Sigmoid colon (tissue), 7 donors: ENCODE measurements around the gene CIZ1. TPM values are rescaled to one million over a fixed set of nuclear protein-coding genes. Genes with fewer than 3 reads are reported as not detected.

ENCODE experiments used
- DNase-seq: peaks from one replicate; pipeline ENCODE4 v3.0.0-alpha.2; 2019
- H3K27ac ChIP-seq, 4 donors: fragments of 200-600 bp; sonication (generic); one replicate each; pipeline ENCODE4 v1.5.1; 2016 to 2019; ENCODE audit warnings: mild to moderate bottlenecking in 1 of 4
- H3K27me3 ChIP-seq, 3 donors: fragments of 200-600 bp; sonication (generic); one replicate each; pipeline ENCODE4 v1.5.1; 2019; ENCODE audit warnings: mild to moderate bottlenecking in 1 of 3
- H3K36me3 ChIP-seq, 4 donors: fragments of 200-600 bp; sonication (generic); one replicate each; pipeline ENCODE4 v1.5.1; 2016 to 2019
- H3K4me1 ChIP-seq, 4 donors: fragments of 200-600 bp; sonication (generic); one replicate each; pipeline ENCODE4 v1.5.1; 2017 to 2019
- H3K4me3 ChIP-seq, 4 donors: fragments of 200-600 bp; sonication (generic); one replicate each; pipeline ENCODE4 v1.5.1; 2017 to 2019; ENCODE audit warnings: mild to moderate bottlenecking in 2 of 4, moderate library complexity in 1 of 4
- H3K9me3 ChIP-seq, 4 donors: fragments of 200-600 bp in 3 of 4; sonication (generic) in 3 of 4; one replicate each; pipeline versions ENCODE4 v1.5.1 to v1.6.1; 2013 to 2019
- CTCF ChIP-seq, 4 experiments: fragments of 450-650 bp in 3 of 4; fragments of 200-600 bp in 1 of 4; IDR thresholded peaks; one replicate each; pipeline ENCODE4 v1.5.1; 2016 to 2019; ENCODE audit warnings: antibody characterized with exemption in 4 of 4, mild to moderate bottlenecking in 3 of 4, moderate library complexity in 2 of 4
- EP300 ChIP-seq, 4 donors: sonication (generic); formaldehyde crosslinking; IDR thresholded peaks; one replicate each; pipeline ENCODE4 v1.6.1; 2017; ENCODE audit warnings: antibody characterized with exemption in 4 of 4
- POLR2A ChIP-seq, 2 donors: fragments of 450-650 bp; IDR thresholded peaks; one replicate each; pipeline ENCODE4 v1.6.1; 2016; ENCODE audit warnings: antibody characterized with exemption in 2 of 2, mild to moderate bottlenecking in 2 of 2, moderate library complexity in 2 of 2
- POLR2AphosphoS5 ChIP-seq, 4 donors: sonication (generic); formaldehyde crosslinking; IDR thresholded peaks; one replicate each; pipeline ENCODE4 v1.6.1; 2017; ENCODE audit warnings: antibody characterized with exemption in 4 of 4
- WGBS, 2 donors: extraction: QIAGEN DNeasy Blood & Tissue Kit; methylation state at CpG; one replicate each; pipeline ENCODE4 v1.1.7; 2013; 5-methylcytosine and 5-hydroxymethylcytosine counted together
- intact Hi-C: fragments of 100-400 bp; cut with DNase I; formaldehyde crosslinking; loops from one replicate; pipeline ENCODE4 v1.15.1; 2023
- polyA plus RNA-seq, 3 donors: library from polyadenylated mRNA; stranded (reverse); fragments of 200-250 nt; gene quantifications; one replicate each; pipeline ENCODE4 v1.2.3, GENCODE V29; 2013
- total RNA-seq, 4 donors: library from RNA; depleted of rRNA; stranded (reverse); fragments of >200 nt; gene quantifications; one replicate each; pipeline ENCODE4 v1.1.0, GENCODE V29; 2016
- donor health status: healthy with polysubstance abuse.
- donor health status: Bipolar disorder and iron deficiency.
- donor health status: healthy.

Gene CIZ1
- total and polyA plus RNA-seq, 7 donors = 25.7 to 116 (median 60.2) TPM

- Histone ChIP-seq H3K4me3 (peak overlapping the region in 1 of 4 donors; percentile 96), H3K27me3 (no peaks in the 10 kb centered on the region), H3K9me3 (no peaks in the 10 kb centered on the region), H3K27ac (peak overlapping the region; percentile 87 to 96 (median 93)), H3K36me3 (peaks cover 0 to 15% (median 3%) of the 10 kb centered on the region in 4 donors), H3K4me1 (peaks cover 0 to 31% (median 22%) of the 10 kb centered on the region in 4 donors)
- TF ChIP-seq POLR2A (IDR thresholded peaks at IDR 0.05) = no peak
- no peak for TF ChIP-seq CTCF (IDR thresholded peaks at IDR 0.05)
- no peak for TF ChIP-seq POLR2AphosphoS5 (IDR thresholded peaks at IDR 0.05)
- TF ChIP-seq EP300 (IDR thresholded peaks at IDR 0.05) = no peak
- intact Hi-C loops = loop anchor here (5.0 kb wide), 2 partner anchors 66 to 84 kb away; partner anchors contain the start of genes GOLGA2, PTGES2 and SWI5
- no peak for DNase-seq
- WGBS, 2 donors = 86 to 87% methylated on average over 14 of the region's 14 CpGs
Measured at GRCh38 chr9:128193469-128194096, 2.2 kb upstream of the CIZ1 start.

GRCh38 chr9:128192601-128193371 is 1.4 kb upstream of the CIZ1 start:
- Histone ChIP-seq H3K27me3 (no peaks in the 10 kb centered on the region), H3K36me3 (peaks cover 0 to 21% (median 7%) of the 10 kb centered on the region in 4 donors), H3K9me3 (no peaks in the 10 kb centered on the region), H3K4me3 (peak overlapping the region; percentile 66 to 96 (median 90)), H3K27ac (peak overlapping the region; percentile 87 to 96 (median 93)), H3K4me1 (peaks cover 0 to 36% (median 22%) of the 10 kb centered on the region in 4 donors)
- intact Hi-C loops = loop anchor here (5.0 kb wide), 2 partner anchors 65 to 85 kb away; partner anchors contain the start of genes GOLGA2, PTGES2 and SWI5
- TF ChIP-seq POLR2AphosphoS5 (IDR thresholded peaks at IDR 0.05) (peak; percentile 36 to 91 (median 77)), CTCF (IDR thresholded peaks at IDR 0.05) (no peak), POLR2A (IDR thresholded peaks at IDR 0.05) (peak in 1 of 2 donors; percentile 52), EP300 (IDR thresholded peaks at IDR 0.05) (no peak)
- WGBS, 2 donors = 9 to 21% methylated on average over 56 of the region's 56 CpGs
- peak; percentile 93 for DNase-seq

GRCh38 chr9:128190516-128191405 is 611 bp downstream of the CIZ1 start:
- H3K27ac ChIP-seq = peak overlapping the region; percentile 87 to 96 (median 93)
- H3K9me3 ChIP-seq = no peaks in the 10 kb centered on the region
- intact Hi-C loops = loop anchor here (5.0 kb wide), 2 partner anchors 63 to 87 kb away; partner anchors contain the start of genes GOLGA2, PTGES2 and SWI5
- H3K27me3 ChIP-seq = no peaks in the 10 kb centered on the region
- peaks cover 0 to 36% (median 22%) of the 10 kb centered on the region in 4 donors for H3K4me1 ChIP-seq
- TF ChIP-seq POLR2A (IDR thresholded peaks at IDR 0.05) = no peak
- no peak for TF ChIP-seq EP300 (IDR thresholded peaks at IDR 0.05)
- no peak for TF ChIP-seq CTCF (IDR thresholded peaks at IDR 0.05)
- no peak for TF ChIP-seq POLR2AphosphoS5 (IDR thresholded peaks at IDR 0.05)
- peaks cover 0 to 41% (median 17%) of the 10 kb centered on the region in 4 donors for H3K36me3 ChIP-seq
- DNase-seq = no peak
- H3K4me3 ChIP-seq = peak overlapping the region; percentile 66 to 96 (median 90)
- 21 to 22% methylated on average over 32 of the region's 32 CpGs for WGBS, 2 donors

GRCh38 chr9:128190013-128190412 is 1.4 kb downstream of the CIZ1 start:
- H3K4me3 ChIP-seq = no peak overlapping the region
- H3K4me1 ChIP-seq = peaks cover 0 to 36% (median 22%) of the 10 kb centered on the region in 4 donors
- no peak for DNase-seq
- intact Hi-C loops = loop anchor here (5.0 kb wide), 2 partner anchors 63 to 87 kb away; partner anchors contain the start of genes GOLGA2, PTGES2 and SWI5
- peaks cover 0 to 49% (median 21%) of the 10 kb centered on the region in 4 donors for H3K36me3 ChIP-seq
- H3K9me3 ChIP-seq = no peaks in the 10 kb centered on the region
- no peak overlapping the region for H3K27ac ChIP-seq
- TF ChIP-seq POLR2AphosphoS5 (IDR thresholded peaks at IDR 0.05) (no peak), CTCF (IDR thresholded peaks at IDR 0.05) (no peak), EP300 (IDR thresholded peaks at IDR 0.05) (no peak), POLR2A (IDR thresholded peaks at IDR 0.05) (no peak)
- H3K27me3 ChIP-seq = no peaks in the 10 kb centered on the region
- WGBS, 2 donors = 81 to 91% methylated on average over 2 of the region's 2 CpGs
